Measurements from ENCODE around the gene PUDP.
A peak's percentile ranks its signal among the peaks of the same experiment; 100 is the strongest.

Gene PUDP

GRCh38 chrX:7093305-7093704 is 54.6 kb downstream of the PUDP start:
- Histone ChIP-seq H3K36me3 (ENCODE audit: control insufficient read depth in 1 of 2, insufficient read depth in 2 of 2, low read length in 2 of 2) (peaks cover 0 to 2% of the 10 kb centered on the region in 2 experiments), H2BK5ac (ENCODE audit: low read depth, low read length, poor library complexity) (no peak overlapping the region), H3K79me1 (ENCODE audit: low read length) (no peaks in the 10 kb centered on the region), H3K27ac (ENCODE audit: low read depth, low read length) (no peak overlapping the region), H3K4me1 (ENCODE audit: control insufficient read depth in 1 of 2, insufficient read depth in 2 of 2, low read length in 2 of 2) (no peaks in the 10 kb centered on the region), H3K4me3 (ENCODE audit: low read depth, low read length) (no peak overlapping the region), H2BK12ac (ENCODE audit: low read length) (no peak overlapping the region), H3K23ac (ENCODE audit: low read length) (no peak overlapping the region), H2BK120ac (ENCODE audit: insufficient read depth, low read length, poor library complexity) (no peak overlapping the region), H3K27me3 (ENCODE audit: insufficient read depth, low read length) (no peaks in the 10 kb centered on the region), H4K91ac (ENCODE audit: low read depth, low read length) (no peak overlapping the region), H2AFZ (ENCODE audit: insufficient read depth, low read length, poor library complexity) (no peak overlapping the region), H4K12ac (ENCODE audit: low read depth, low read length) (no peak overlapping the region), H3K4me2 (ENCODE audit: low read length) (no peak overlapping the region), H3K9ac (ENCODE audit: low read length) (no peak overlapping the region), H3K79me2 (ENCODE audit: control insufficient read depth, insufficient read depth, low read length, poor library complexity) (no peaks in the 10 kb centered on the region), H3K18ac (ENCODE audit: low read length) (no peak overlapping the region), H3K14ac (ENCODE audit: low read length) (no peak overlapping the region), H4K8ac (ENCODE audit: low read depth, low read length) (no peak overlapping the region), H3K9me3 (ENCODE audit: insufficient read depth, low read depth, low read length) (no peaks in the 10 kb centered on the region), H3K4ac (ENCODE audit: low read depth, low read length) (no peak overlapping the region), H2AK5ac (ENCODE audit: low read length) (no peak overlapping the region)
- no peak for DNase-seq
- WGBS (ENCODE audit: extremely low coverage, insufficient coverage, insufficient read length) = no CpG with 5 or more reads among the region's 6 CpGs

- DNase-seq = no peak
- H3K79me2 ChIP-seq (ENCODE audit: control insufficient read depth, insufficient read depth, low read length, poor library complexity) = no peaks in the 10 kb centered on the region
- H2AK5ac ChIP-seq (ENCODE audit: low read length) = no peak overlapping the region
- H3K4me1 ChIP-seq (ENCODE audit: control insufficient read depth in 1 of 2, insufficient read depth in 2 of 2, low read length in 2 of 2) = no peaks in the 10 kb centered on the region
- no peak overlapping the region for H3K4ac ChIP-seq (ENCODE audit: low read depth, low read length)
- no peak overlapping the region for H4K91ac ChIP-seq (ENCODE audit: low read depth, low read length)
- H2BK120ac ChIP-seq (ENCODE audit: insufficient read depth, low read length, poor library complexity) = no peak overlapping the region
- no peak overlapping the region for H4K12ac ChIP-seq (ENCODE audit: low read depth, low read length)
- no peak overlapping the region for H3K4me2 ChIP-seq (ENCODE audit: low read length)
- H2BK12ac ChIP-seq (ENCODE audit: low read length) = no peak overlapping the region
- H2BK5ac ChIP-seq (ENCODE audit: low read depth, low read length, poor library complexity) = no peak overlapping the region
- no peak overlapping the region for H3K14ac ChIP-seq (ENCODE audit: low read length)
- no peak overlapping the region for H3K27ac ChIP-seq (ENCODE audit: low read depth, low read length)
- no CpG with 5 or more reads among the region's 4 CpGs for WGBS (ENCODE audit: extremely low coverage, insufficient coverage, insufficient read length)
- no peak overlapping the region for H2AFZ ChIP-seq (ENCODE audit: insufficient read depth, low read length, poor library complexity)
- no peaks in the 10 kb centered on the region for H3K9me3 ChIP-seq (ENCODE audit: insufficient read depth, low read depth, low read length)
- no peaks in the 10 kb centered on the region for H3K79me1 ChIP-seq (ENCODE audit: low read length)
- no peak overlapping the region for H3K23ac ChIP-seq (ENCODE audit: low read length)
- H3K9ac ChIP-seq (ENCODE audit: low read length) = no peak overlapping the region
- no peak overlapping the region for H4K8ac ChIP-seq (ENCODE audit: low read depth, low read length)
- H3K18ac ChIP-seq (ENCODE audit: low read length) = no peak overlapping the region
- H3K27me3 ChIP-seq (ENCODE audit: insufficient read depth, low read length) = no peaks in the 10 kb centered on the region
- peaks cover 0 to 2% of the 10 kb centered on the region in 2 experiments for H3K36me3 ChIP-seq (ENCODE audit: control insufficient read depth in 1 of 2, insufficient read depth in 2 of 2, low read length in 2 of 2)
- H3K4me3 ChIP-seq (ENCODE audit: low read depth, low read length) = no peak overlapping the region
Observed at GRCh38 chrX:7092543-7092942, 55.4 kb downstream of the PUDP start.

GRCh38 chrX:7091923-7092322 is 56.0 kb downstream of the PUDP start:
- WGBS (ENCODE audit: extremely low coverage, insufficient coverage, insufficient read length) = no CpG with 5 or more reads among the region's 4 CpGs
- no peak overlapping the region for H2BK5ac ChIP-seq (ENCODE audit: low read depth, low read length, poor library complexity)
- H4K12ac ChIP-seq (ENCODE audit: low read depth, low read length) = no peak overlapping the region
- no peak overlapping the region for H4K8ac ChIP-seq (ENCODE audit: low read depth, low read length)
- H3K79me1 ChIP-seq (ENCODE audit: low read length) = no peaks in the 10 kb centered on the region
- no peak overlapping the region for H2BK120ac ChIP-seq (ENCODE audit: insufficient read depth, low read length, poor library complexity)
- no peaks in the 10 kb centered on the region for H3K27me3 ChIP-seq (ENCODE audit: insufficient read depth, low read length)
- H3K14ac ChIP-seq (ENCODE audit: low read length) = no peak overlapping the region
- DNase-seq = no peak
- no peak overlapping the region for H4K91ac ChIP-seq (ENCODE audit: low read depth, low read length)
- H3K4ac ChIP-seq (ENCODE audit: low read depth, low read length) = no peak overlapping the region
- no peak overlapping the region for H3K4me2 ChIP-seq (ENCODE audit: low read length)
- no peaks in the 10 kb centered on the region for H3K79me2 ChIP-seq (ENCODE audit: control insufficient read depth, insufficient read depth, low read length, poor library complexity)
- no peak overlapping the region for H3K9ac ChIP-seq (ENCODE audit: low read length)
- H3K4me1 ChIP-seq (ENCODE audit: control insufficient read depth in 1 of 2, insufficient read depth in 2 of 2, low read length in 2 of 2) = peaks cover under 1% of the 10 kb centered on the region in 2 experiments
- no peak overlapping the region for H2AFZ ChIP-seq (ENCODE audit: insufficient read depth, low read length, poor library complexity)
- no peak overlapping the region for H2BK12ac ChIP-seq (ENCODE audit: low read length)
- H3K36me3 ChIP-seq (ENCODE audit: control insufficient read depth in 1 of 2, insufficient read depth in 2 of 2, low read length in 2 of 2) = peaks cover 0 to 2% of the 10 kb centered on the region in 2 experiments
- H3K23ac ChIP-seq (ENCODE audit: low read length) = no peak overlapping the region
- no peaks in the 10 kb centered on the region for H3K9me3 ChIP-seq (ENCODE audit: insufficient read depth, low read depth, low read length)
- H3K18ac ChIP-seq (ENCODE audit: low read length) = no peak overlapping the region
- H2AK5ac ChIP-seq (ENCODE audit: low read length) = no peak overlapping the region
- no peak overlapping the region for H3K4me3 ChIP-seq (ENCODE audit: low read depth, low read length)
- no peak overlapping the region for H3K27ac ChIP-seq (ENCODE audit: low read depth, low read length)

GRCh38 chrX:7090641-7091040 is 57.3 kb downstream of the PUDP start:
- no peak overlapping the region for H3K4ac ChIP-seq (ENCODE audit: low read depth, low read length)
- no peak overlapping the region for H2AFZ ChIP-seq (ENCODE audit: insufficient read depth, low read length, poor library complexity)
- H3K23ac ChIP-seq (ENCODE audit: low read length) = no peak overlapping the region
- no peak overlapping the region for H2AK5ac ChIP-seq (ENCODE audit: low read length)
- no peak overlapping the region for H2BK5ac ChIP-seq (ENCODE audit: low read depth, low read length, poor library complexity)
- no peak overlapping the region for H4K8ac ChIP-seq (ENCODE audit: low read depth, low read length)
- no peaks in the 10 kb centered on the region for H3K27me3 ChIP-seq (ENCODE audit: insufficient read depth, low read length)
- H3K79me2 ChIP-seq (ENCODE audit: control insufficient read depth, insufficient read depth, low read length, poor library complexity) = no peaks in the 10 kb centered on the region
- no peaks in the 10 kb centered on the region for H3K9me3 ChIP-seq (ENCODE audit: insufficient read depth, low read depth, low read length)
- H3K36me3 ChIP-seq (ENCODE audit: control insufficient read depth in 1 of 2, insufficient read depth in 2 of 2, low read length in 2 of 2) = peaks cover 0 to 2% of the 10 kb centered on the region in 2 experiments
- H3K9ac ChIP-seq (ENCODE audit: low read length) = no peak overlapping the region
- peak in 1 of 2 donors; percentile 55 for DNase-seq
- no peak overlapping the region for H3K14ac ChIP-seq (ENCODE audit: low read length)
- H3K4me3 ChIP-seq (ENCODE audit: low read depth, low read length) = no peak overlapping the region
- WGBS (ENCODE audit: extremely low coverage, insufficient coverage, insufficient read length) = no CpG with 5 or more reads among the region's 4 CpGs
- no peak overlapping the region for H2BK12ac ChIP-seq (ENCODE audit: low read length)
- H3K18ac ChIP-seq (ENCODE audit: low read length) = no peak overlapping the region
- no peak overlapping the region for H3K4me2 ChIP-seq (ENCODE audit: low read length)
- H3K79me1 ChIP-seq (ENCODE audit: low read length) = no peaks in the 10 kb centered on the region
- peaks cover 6 to 7% of the 10 kb centered on the region in 2 experiments for H3K4me1 ChIP-seq (ENCODE audit: control insufficient read depth in 1 of 2, insufficient read depth in 2 of 2, low read length in 2 of 2)
- H3K27ac ChIP-seq (ENCODE audit: low read depth, low read length) = no peak overlapping the region
- no peak overlapping the region for H2BK120ac ChIP-seq (ENCODE audit: insufficient read depth, low read length, poor library complexity)
- no peak overlapping the region for H4K12ac ChIP-seq (ENCODE audit: low read depth, low read length)
- H4K91ac ChIP-seq (ENCODE audit: low read depth, low read length) = no peak overlapping the region

Data from trophoblast cell (in vitro differentiated cells and primary cell).